Measurements from ENCODE around the gene CYS1.

Gene CYS1

DNA sequence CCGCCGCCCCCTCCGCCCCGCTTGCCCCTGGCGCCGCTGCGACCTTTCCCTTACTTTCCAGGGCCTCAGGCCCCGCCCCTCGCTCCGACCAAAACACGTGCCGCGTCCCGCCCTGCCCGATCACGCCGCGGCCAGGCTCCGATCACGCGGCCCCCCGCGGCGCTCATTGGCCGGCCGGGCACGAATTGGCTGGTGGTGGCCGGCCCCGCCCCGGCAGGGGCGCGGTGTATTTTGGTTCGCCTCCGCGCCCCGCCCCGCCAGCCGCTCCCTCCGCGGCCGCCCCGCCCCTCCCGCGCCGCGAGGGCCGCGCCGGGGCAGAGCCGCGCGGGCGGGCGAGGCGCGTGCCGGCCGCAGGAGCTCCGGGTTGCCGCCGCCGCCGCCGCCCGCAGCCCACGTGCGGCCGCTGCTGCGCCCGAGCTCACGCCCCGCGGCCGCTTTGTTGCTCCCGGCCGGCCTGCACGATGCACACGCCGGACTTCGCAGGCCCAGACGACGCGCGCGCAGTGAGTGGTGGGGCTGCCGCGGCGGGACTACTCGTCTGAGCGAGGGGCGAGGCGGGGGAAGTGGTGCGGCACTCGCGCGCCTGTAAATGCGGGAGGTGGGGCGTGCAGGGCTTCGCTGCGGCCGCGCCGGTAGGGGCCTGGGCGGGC lies 36.8 kb downstream of the CYS1 start, which contains the start of gene KLF11:
Gene KLF11 (plus strand): TSS at position 295 of the 650 bp plus-strand sequence. CDS start 167 bp downstream, at position 462.
- H3K36me3 ChIP-seq (ENCODE audit: control insufficient read depth, insufficient read depth, low read length), result peaks cover 1% of the 10 kb centered on the region
- no peak within 1 kb of the TSS for H3K23ac ChIP-seq (ENCODE audit: low read length)
- peak within 1 kb of the TSS; percentile 40 for H3K4me2 ChIP-seq (ENCODE audit: low read length)
- peak within 1 kb of the TSS; percentile 51 for H3K18ac ChIP-seq (ENCODE audit: low read length)
- no peak within 1 kb of the TSS for H2BK15ac ChIP-seq (replicated peaks; ENCODE audit: low read depth)
- peak; percentile 93 for DNase-seq
- peak within 1 kb of the TSS; percentile 77 for H3K4ac ChIP-seq (ENCODE audit: low read depth, low read length)
- H4K5ac ChIP-seq (ENCODE audit: low read length), result no peak within 1 kb of the TSS
- peak within 1 kb of the TSS; percentile 88 for H3K56ac ChIP-seq (ENCODE audit: low read length)
- no peaks in the 10 kb centered on the region for H3K27me3 ChIP-seq (ENCODE audit: insufficient read depth, low read length, poor library complexity)
- H3K4me1 ChIP-seq (ENCODE audit: control insufficient read depth, low read depth, low read length), result no peaks in the 10 kb centered on the region
- H3K27ac ChIP-seq (ENCODE audit: low read depth, low read length), result peak within 1 kb of the TSS; percentile 48
- H2AK5ac ChIP-seq (ENCODE audit: low read length), result no peak within 1 kb of the TSS
- no peak within 1 kb of the TSS for H2BK120ac ChIP-seq (ENCODE audit: low read depth, low read length)
- H3K9ac ChIP-seq (ENCODE audit: low read length), result peak within 1 kb of the TSS; percentile 74
- H3K4me3 ChIP-seq (ENCODE audit: low read length), result peak within 1 kb of the TSS; percentile 19
- H2BK5ac ChIP-seq (ENCODE audit: low read length), result no peak within 1 kb of the TSS
- no CpG with 5 or more reads among the region's 104 CpGs for WGBS (ENCODE audit: extremely low coverage, insufficient coverage, low lambda C conversion rate)
- H3K79me1 ChIP-seq (ENCODE audit: low read length), result no peaks in the 10 kb centered on the region
- H4K8ac ChIP-seq (ENCODE audit: low read depth, low read length), result no peak within 1 kb of the TSS
- no peaks in the 10 kb centered on the region for H3K79me2 ChIP-seq (ENCODE audit: control insufficient read depth, insufficient read depth, low read length)

DNA sequence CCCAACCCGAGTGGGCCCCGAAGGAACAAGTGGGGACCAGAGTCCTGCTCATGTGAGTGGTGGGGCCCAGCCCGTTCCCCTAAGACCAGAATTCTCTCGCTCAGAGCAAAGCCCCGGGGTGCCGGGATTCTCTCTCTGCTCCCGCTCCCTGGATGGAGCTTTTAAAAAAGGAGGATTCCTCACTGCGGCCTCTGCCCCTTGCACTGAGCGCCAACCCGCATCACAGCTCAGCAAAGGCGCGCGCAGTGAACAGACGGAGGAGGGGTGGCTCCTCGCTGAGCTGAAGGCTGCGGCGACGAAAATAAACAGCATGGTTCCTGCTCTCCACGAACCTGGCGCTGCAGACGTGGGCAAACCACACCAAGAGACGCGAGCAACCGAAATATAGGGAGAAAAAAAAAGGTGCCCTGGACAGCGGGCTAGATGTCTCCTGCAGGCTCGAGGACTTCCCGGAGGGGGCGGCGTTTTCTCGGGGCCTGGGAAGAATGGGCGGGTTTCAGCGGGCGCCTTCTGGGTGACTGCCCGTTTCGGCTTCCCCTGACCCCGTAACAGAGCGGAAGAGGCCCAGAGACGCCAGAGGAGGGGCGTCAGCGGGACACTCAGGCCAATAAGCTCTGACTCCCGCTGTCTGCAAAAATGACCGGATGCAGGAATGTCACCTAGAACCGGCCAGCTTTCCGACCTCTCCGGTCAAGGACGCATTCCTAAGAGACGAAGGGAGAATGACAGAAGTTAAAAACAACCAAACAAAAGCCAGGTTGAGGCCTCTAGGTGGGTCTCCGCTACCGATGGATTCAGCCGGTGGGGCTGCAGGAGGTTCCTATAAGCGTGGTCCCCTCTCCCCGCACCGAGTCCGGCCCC lies 37.7 kb downstream of the CYS1 start:
- Histone ChIP-seq H3K4me2 (ENCODE audit: low read length) (peak overlapping the region; percentile 13), H3K36me3 (ENCODE audit: control insufficient read depth, insufficient read depth, low read length) (no peaks in the 10 kb centered on the region), H3K79me1 (ENCODE audit: low read length) (no peaks in the 10 kb centered on the region), H3K4me3 (ENCODE audit: low read length) (peak overlapping the region; percentile 1), H2BK5ac (ENCODE audit: low read length) (no peak overlapping the region), H3K27me3 (ENCODE audit: insufficient read depth, low read length, poor library complexity) (no peaks in the 10 kb centered on the region), H3K4ac (ENCODE audit: low read depth, low read length) (no peak overlapping the region), H4K5ac (ENCODE audit: low read length) (no peak overlapping the region), H4K8ac (ENCODE audit: low read depth, low read length) (no peak overlapping the region), H3K27ac (ENCODE audit: low read depth, low read length) (peak overlapping the region; percentile 48), H3K79me2 (ENCODE audit: control insufficient read depth, insufficient read depth, low read length) (no peaks in the 10 kb centered on the region), H3K9ac (ENCODE audit: low read length) (peak overlapping the region; percentile 42), H2BK15ac (replicated peaks; ENCODE audit: low read depth) (no peak overlapping the region), H3K23ac (ENCODE audit: low read length) (no peak overlapping the region), H3K56ac (ENCODE audit: low read length) (peak overlapping the region; percentile 51), H2BK120ac (ENCODE audit: low read depth, low read length) (no peak overlapping the region), H3K18ac (ENCODE audit: low read length) (peak overlapping the region; percentile 51), H2AK5ac (ENCODE audit: low read length) (no peak overlapping the region), H3K4me1 (ENCODE audit: control insufficient read depth, low read depth, low read length) (no peaks in the 10 kb centered on the region)
- DNase-seq, result peak; percentile 85
- no CpG with 5 or more reads among the region's 54 CpGs for WGBS (ENCODE audit: extremely low coverage, insufficient coverage, low lambda C conversion rate)

DNA sequence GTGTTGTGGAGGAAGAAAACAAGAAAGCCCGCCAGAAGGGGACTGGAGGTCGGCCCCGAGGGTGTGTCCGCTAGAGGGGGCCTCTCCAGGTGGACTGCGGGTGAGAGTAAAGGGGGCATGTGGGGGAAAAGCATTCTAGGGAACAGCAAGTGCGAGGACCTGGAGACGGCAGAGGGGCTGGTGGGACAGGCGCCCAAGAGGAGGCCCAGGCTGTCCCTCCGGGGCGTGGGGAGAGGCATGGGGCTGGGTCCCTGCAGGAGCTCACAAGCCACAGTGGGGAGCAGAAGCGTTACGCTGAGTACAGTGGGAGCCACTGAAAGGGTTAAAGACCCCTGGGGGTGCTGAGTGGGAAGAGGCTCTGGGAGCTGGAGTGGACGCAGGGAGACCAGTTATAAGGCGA lies 38.5 kb downstream of the CYS1 start:
- H3K23ac ChIP-seq (ENCODE audit: low read length), result peak overlapping the region; percentile 24
- no peaks in the 10 kb centered on the region for H3K79me1 ChIP-seq (ENCODE audit: low read length)
- H2AK5ac ChIP-seq (ENCODE audit: low read length), result no peak overlapping the region
- H3K27me3 ChIP-seq (ENCODE audit: insufficient read depth, low read length, poor library complexity), result no peaks in the 10 kb centered on the region
- no peak overlapping the region for H3K4ac ChIP-seq (ENCODE audit: low read depth, low read length)
- H4K8ac ChIP-seq (ENCODE audit: low read depth, low read length), result no peak overlapping the region
- DNase-seq, result no peak
- WGBS (ENCODE audit: extremely low coverage, insufficient coverage, low lambda C conversion rate), result no CpG with 5 or more reads among the region's 14 CpGs
- no peak overlapping the region for H2BK120ac ChIP-seq (ENCODE audit: low read depth, low read length)
- H3K79me2 ChIP-seq (ENCODE audit: control insufficient read depth, insufficient read depth, low read length), result no peaks in the 10 kb centered on the region
- no peak overlapping the region for H2BK15ac ChIP-seq (replicated peaks; ENCODE audit: low read depth)
- no peaks in the 10 kb centered on the region for H3K4me1 ChIP-seq (ENCODE audit: control insufficient read depth, low read depth, low read length)
- peak overlapping the region; percentile 49 for H3K56ac ChIP-seq (ENCODE audit: low read length)
- no peak overlapping the region for H2BK5ac ChIP-seq (ENCODE audit: low read length)
- no peak overlapping the region for H4K5ac ChIP-seq (ENCODE audit: low read length)
- peak overlapping the region; percentile 42 for H3K9ac ChIP-seq (ENCODE audit: low read length)
- H3K4me3 ChIP-seq (ENCODE audit: low read length), result no peak overlapping the region
- no peak overlapping the region for H3K4me2 ChIP-seq (ENCODE audit: low read length)
- H3K36me3 ChIP-seq (ENCODE audit: control insufficient read depth, insufficient read depth, low read length), result no peaks in the 10 kb centered on the region
- H3K18ac ChIP-seq (ENCODE audit: low read length), result no peak overlapping the region
- no peak overlapping the region for H3K27ac ChIP-seq (ENCODE audit: low read depth, low read length)

DNA sequence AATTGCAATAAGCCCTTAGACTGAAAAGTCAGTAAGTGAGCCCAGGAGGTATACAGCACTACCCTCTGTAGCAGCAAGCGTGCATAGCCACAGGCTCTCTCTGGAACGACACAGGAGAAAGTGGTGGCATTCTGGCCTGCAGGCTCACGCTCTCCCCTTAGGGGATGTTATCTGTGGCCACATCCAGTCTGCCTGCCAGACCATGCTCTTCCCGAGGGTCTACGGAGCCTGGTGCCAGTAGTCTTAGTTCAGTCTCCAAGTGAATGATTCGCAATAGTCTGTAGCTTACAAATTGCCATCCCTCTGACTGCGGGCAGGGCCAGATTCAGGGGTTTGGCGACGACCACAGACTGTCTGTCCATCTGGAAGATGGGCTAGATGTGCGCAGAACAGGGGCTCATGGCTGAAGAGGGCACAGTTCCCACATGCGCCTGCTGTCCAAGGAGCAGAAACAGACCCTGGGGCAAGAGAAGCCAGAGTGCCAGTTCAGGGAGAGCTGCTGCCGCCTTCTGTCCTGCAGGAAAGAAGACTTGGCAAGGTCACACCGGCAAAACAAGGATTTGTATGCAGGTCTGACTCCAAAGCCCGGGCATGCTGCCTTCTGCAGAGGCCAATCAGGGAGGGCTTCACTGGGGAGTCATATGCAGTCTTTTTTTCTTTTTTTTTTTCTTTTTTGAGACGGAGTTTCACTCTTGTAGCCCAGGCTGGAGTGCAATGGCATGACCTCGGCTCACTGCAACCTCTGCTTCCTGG lies 40.4 kb downstream of the CYS1 start:
- no CpG with 5 or more reads among the region's 16 CpGs for WGBS (ENCODE audit: extremely low coverage, insufficient coverage, low lambda C conversion rate)
- Histone ChIP-seq H3K4ac (ENCODE audit: low read depth, low read length) (no peak overlapping the region), H4K8ac (ENCODE audit: low read depth, low read length) (no peak overlapping the region), H2BK5ac (ENCODE audit: low read length) (no peak overlapping the region), H3K27me3 (ENCODE audit: insufficient read depth, low read length, poor library complexity) (no peaks in the 10 kb centered on the region), H2AK5ac (ENCODE audit: low read length) (no peak overlapping the region), H3K9ac (ENCODE audit: low read length) (no peak overlapping the region), H3K56ac (ENCODE audit: low read length) (no peak overlapping the region), H3K4me1 (ENCODE audit: control insufficient read depth, low read depth, low read length) (no peaks in the 10 kb centered on the region), H3K27ac (ENCODE audit: low read depth, low read length) (no peak overlapping the region), H2BK15ac (replicated peaks; ENCODE audit: low read depth) (no peak overlapping the region), H3K4me2 (ENCODE audit: low read length) (no peak overlapping the region), H3K18ac (ENCODE audit: low read length) (no peak overlapping the region), H4K5ac (ENCODE audit: low read length) (no peak overlapping the region), H3K36me3 (ENCODE audit: control insufficient read depth, insufficient read depth, low read length) (no peaks in the 10 kb centered on the region), H3K79me1 (ENCODE audit: low read length) (no peaks in the 10 kb centered on the region), H3K4me3 (ENCODE audit: low read length) (no peak overlapping the region), H3K79me2 (ENCODE audit: control insufficient read depth, insufficient read depth, low read length) (no peaks in the 10 kb centered on the region), H3K23ac (ENCODE audit: low read length) (no peak overlapping the region), H2BK120ac (ENCODE audit: low read depth, low read length) (no peak overlapping the region)
- no peak for DNase-seq

DNA sequence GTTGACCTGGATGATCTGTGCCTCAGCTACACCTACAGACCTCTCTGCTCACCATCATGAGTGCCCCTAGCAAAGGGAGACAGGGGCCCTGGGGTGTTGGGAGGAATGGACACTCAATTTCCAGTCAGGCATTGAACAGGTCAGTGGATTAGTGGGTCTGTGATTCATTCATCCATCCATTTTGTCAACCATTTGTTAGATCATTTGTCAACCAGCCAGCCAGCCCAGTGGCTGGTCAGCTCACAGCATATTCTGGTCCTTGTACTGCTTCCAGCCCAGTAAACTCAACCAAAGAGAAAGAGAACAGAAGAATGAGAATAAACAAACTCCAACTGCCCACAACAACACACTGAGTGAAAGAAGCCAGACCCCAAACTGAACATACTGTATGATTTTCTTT lies 41.5 kb downstream of the CYS1 start:
- no peak overlapping the region for H2BK120ac ChIP-seq (ENCODE audit: low read depth, low read length)
- no peak overlapping the region for H2BK15ac ChIP-seq (replicated peaks; ENCODE audit: low read depth)
- no peak overlapping the region for H4K8ac ChIP-seq (ENCODE audit: low read depth, low read length)
- H2AK5ac ChIP-seq (ENCODE audit: low read length), result no peak overlapping the region
- no peak overlapping the region for H3K9ac ChIP-seq (ENCODE audit: low read length)
- H3K18ac ChIP-seq (ENCODE audit: low read length), result no peak overlapping the region
- H3K4me3 ChIP-seq (ENCODE audit: low read length), result no peak overlapping the region
- no peaks in the 10 kb centered on the region for H3K4me1 ChIP-seq (ENCODE audit: control insufficient read depth, low read depth, low read length)
- H3K36me3 ChIP-seq (ENCODE audit: control insufficient read depth, insufficient read depth, low read length), result no peaks in the 10 kb centered on the region
- no peak overlapping the region for H3K4ac ChIP-seq (ENCODE audit: low read depth, low read length)
- H3K79me2 ChIP-seq (ENCODE audit: control insufficient read depth, insufficient read depth, low read length), result no peaks in the 10 kb centered on the region
- H2BK5ac ChIP-seq (ENCODE audit: low read length), result no peak overlapping the region
- DNase-seq, result no peak
- H3K27me3 ChIP-seq (ENCODE audit: insufficient read depth, low read length, poor library complexity), result no peaks in the 10 kb centered on the region
- H3K79me1 ChIP-seq (ENCODE audit: low read length), result no peaks in the 10 kb centered on the region
- no peak overlapping the region for H3K23ac ChIP-seq (ENCODE audit: low read length)
- H3K4me2 ChIP-seq (ENCODE audit: low read length), result no peak overlapping the region
- no peak overlapping the region for H3K56ac ChIP-seq (ENCODE audit: low read length)
- no peak overlapping the region for H4K5ac ChIP-seq (ENCODE audit: low read length)
- H3K27ac ChIP-seq (ENCODE audit: low read depth, low read length), result no peak overlapping the region

Data from mesendoderm (in vitro differentiated cells).